Measurements from ENCODE around the gene NECTIN3.

- TF ChIP-seq REST (IDR thresholded peaks at IDR 0.05; ENCODE audit: insufficient read depth in 1 of 2, low read depth in 2 of 2, low read length in 2 of 2) (no peak), POLR2AphosphoS5 (IDR thresholded peaks at IDR 0.05; ENCODE audit: low read depth, low read length) (no peak), TAF1 (IDR thresholded peaks at IDR 0.05; ENCODE audit: borderline replicate concordance, insufficient read depth, low read length) (no peak), FOXP2 (optimal IDR thresholded peaks at IDR 0.05; ENCODE audit: borderline replicate concordance, extremely low read depth, extremely low read length, insufficient read depth) (no peak), SIN3A (IDR thresholded peaks at IDR 0.05; ENCODE audit: borderline replicate concordance, insufficient read depth, low read length) (no peak)
These were observed 5.8 kb downstream of the NECTIN3 start for GRCh38 chr3:111077369-111077768.
